ENCODE results near the gene FANCC. TPM values are rescaled to one million over a fixed set of nuclear protein-coding genes. Genes with fewer than 3 reads are reported as not detected.
A peak's percentile ranks its signal among the peaks of the same experiment; 100 is the strongest.

FANCC gene
- total RNA-seq, 1 experiment from 2014 or later, result 14.0 TPM

GRCh38 chr9:95317893-95318211 lies 343 bp upstream of the FANCC start:
- Histone ChIP-seq H3K9me2 (replicated peaks; ENCODE audit: insufficient read depth, low read length) (no peaks in the 10 kb centered on the region), H2AFZ (ENCODE audit: low read length) (peak overlapping the region; percentile 100), H3K27me3 (ENCODE audit: low read length) (no peaks in the 10 kb centered on the region), H4K20me1 (ENCODE audit: insufficient read depth, low read depth, low read length) (peaks cover 9% of the 10 kb centered on the region; the same call in 1 of the 2 replicates), H3K4me3 (ENCODE audit: low read length) (peak overlapping the region; percentile 98), H3K4me1 (ENCODE audit: low read length) (peaks cover 16% of the 10 kb centered on the region), H3K79me2 (ENCODE audit: low read length) (no peaks in the 10 kb centered on the region), H3K9me3 (ENCODE audit: low read length) (no peaks in the 10 kb centered on the region), H3K36me3 (ENCODE audit: insufficient read depth, low read length) (no peaks in the 10 kb centered on the region), H3K27ac (ENCODE audit: low read length) (no peak overlapping the region; the same call in 1 of the 2 replicates), H3K4me2 (ENCODE audit: low read depth, low read length, poor library complexity, severe bottlenecking) (peak overlapping the region; percentile 99), H3K9ac (ENCODE audit: low read length) (peak overlapping the region; percentile 98)
- DNase-seq, result no peak

GRCh38 chr9:95316794-95317118 lies 753 bp downstream of the FANCC start:
- no peaks in the 10 kb centered on the region for H3K27me3 ChIP-seq (ENCODE audit: low read length)
- peaks cover 16% of the 10 kb centered on the region for H3K4me1 ChIP-seq (ENCODE audit: low read length)
- H3K4me2 ChIP-seq (ENCODE audit: low read depth, low read length, poor library complexity, severe bottlenecking), result peak overlapping the region; percentile 99
- no peaks in the 10 kb centered on the region for H3K9me3 ChIP-seq (ENCODE audit: low read length)
- peak overlapping the region; percentile 98 for H3K4me3 ChIP-seq (ENCODE audit: low read length)
- no peaks in the 10 kb centered on the region for H3K9me2 ChIP-seq (replicated peaks; ENCODE audit: insufficient read depth, low read length)
- DNase-seq, result peak; percentile 74
- peak overlapping the region; percentile 57; the same call in 1 of the 2 replicates for H2AFZ ChIP-seq (ENCODE audit: low read length)
- H3K9ac ChIP-seq (ENCODE audit: low read length), result peak overlapping the region; percentile 98
- no peaks in the 10 kb centered on the region for H3K79me2 ChIP-seq (ENCODE audit: low read length)
- peaks cover 14% of the 10 kb centered on the region for H4K20me1 ChIP-seq (ENCODE audit: insufficient read depth, low read depth, low read length)
- no peaks in the 10 kb centered on the region for H3K36me3 ChIP-seq (ENCODE audit: insufficient read depth, low read length)
- no peak overlapping the region for H3K27ac ChIP-seq (ENCODE audit: low read length)

GRCh38 chr9:95316274-95316673 lies 1.2 kb downstream of the FANCC start:
- peak overlapping the region; percentile 57; the same call in 1 of the 2 replicates for H2AFZ ChIP-seq (ENCODE audit: low read length)
- H3K4me1 ChIP-seq (ENCODE audit: low read length), result peaks cover 16% of the 10 kb centered on the region
- H3K9ac ChIP-seq (ENCODE audit: low read length), result peak overlapping the region; percentile 98

GRCh38 chr9:95315108-95315746 lies 2.3 kb downstream of the FANCC start:
- H3K36me3 ChIP-seq (ENCODE audit: insufficient read depth, low read length), result no peaks in the 10 kb centered on the region
- H3K4me1 ChIP-seq (ENCODE audit: low read length), result peaks cover 16% of the 10 kb centered on the region
- DNase-seq, result no peak
- no peaks in the 10 kb centered on the region for H3K79me2 ChIP-seq (ENCODE audit: low read length)
- no peaks in the 10 kb centered on the region for H3K9me2 ChIP-seq (replicated peaks; ENCODE audit: insufficient read depth, low read length)
- no peak overlapping the region for H3K4me2 ChIP-seq (ENCODE audit: low read depth, low read length, poor library complexity, severe bottlenecking)
- H3K4me3 ChIP-seq (ENCODE audit: low read length), result no peak overlapping the region
- no peak overlapping the region for H2AFZ ChIP-seq (ENCODE audit: low read length)
- no peak overlapping the region for H3K9ac ChIP-seq (ENCODE audit: low read length)
- peaks cover 14% of the 10 kb centered on the region for H4K20me1 ChIP-seq (ENCODE audit: insufficient read depth, low read depth, low read length)
- H3K27ac ChIP-seq (ENCODE audit: low read length), result no peak overlapping the region
- no peaks in the 10 kb centered on the region for H3K9me3 ChIP-seq (ENCODE audit: low read length)
- H3K27me3 ChIP-seq (ENCODE audit: low read length), result no peaks in the 10 kb centered on the region

More at GRCh38 chr9:95316274-95316673, 1.2 kb downstream of the FANCC start:
- Histone ChIP-seq H3K4me3 (ENCODE audit: low read length) (peak overlapping the region; percentile 98), H4K20me1 (ENCODE audit: insufficient read depth, low read depth, low read length) (peaks cover 14% of the 10 kb centered on the region), H3K36me3 (ENCODE audit: insufficient read depth, low read length) (no peaks in the 10 kb centered on the region), H3K4me2 (ENCODE audit: low read depth, low read length, poor library complexity, severe bottlenecking) (peak overlapping the region; percentile 99), H3K9me2 (replicated peaks; ENCODE audit: insufficient read depth, low read length) (no peaks in the 10 kb centered on the region), H3K9me3 (ENCODE audit: low read length) (no peaks in the 10 kb centered on the region), H3K79me2 (ENCODE audit: low read length) (no peaks in the 10 kb centered on the region), H3K27me3 (ENCODE audit: low read length) (no peaks in the 10 kb centered on the region), H3K27ac (ENCODE audit: low read length) (no peak overlapping the region)
- DNase-seq, result no peak

GRCh38 chr9:95313010-95313498 lies 4.5 kb downstream of the FANCC start:
- Histone ChIP-seq H3K9ac (ENCODE audit: low read length) (no peak overlapping the region), H4K20me1 (ENCODE audit: insufficient read depth, low read depth, low read length) (peaks cover 25% of the 10 kb centered on the region), H3K4me2 (ENCODE audit: low read depth, low read length, poor library complexity, severe bottlenecking) (no peak overlapping the region), H3K4me1 (ENCODE audit: low read length) (peaks cover 14% of the 10 kb centered on the region), H3K27me3 (ENCODE audit: low read length) (no peaks in the 10 kb centered on the region), H3K79me2 (ENCODE audit: low read length) (no peaks in the 10 kb centered on the region), H3K9me3 (ENCODE audit: low read length) (no peaks in the 10 kb centered on the region), H3K9me2 (replicated peaks; ENCODE audit: insufficient read depth, low read length) (no peaks in the 10 kb centered on the region), H3K4me3 (ENCODE audit: low read length) (no peak overlapping the region), H3K27ac (ENCODE audit: low read length) (no peak overlapping the region), H3K36me3 (ENCODE audit: insufficient read depth, low read length) (no peaks in the 10 kb centered on the region), H2AFZ (ENCODE audit: low read length) (no peak overlapping the region)
- DNase-seq, result no peak

GRCh38 chr9:95311961-95312360 lies 5.5 kb downstream of the FANCC start:
- Histone ChIP-seq H3K79me2 (ENCODE audit: low read length) (no peaks in the 10 kb centered on the region), H3K9me3 (ENCODE audit: low read length) (no peaks in the 10 kb centered on the region), H3K9ac (ENCODE audit: low read length) (no peak overlapping the region), H3K4me2 (ENCODE audit: low read depth, low read length, poor library complexity, severe bottlenecking) (no peak overlapping the region), H3K36me3 (ENCODE audit: insufficient read depth, low read length) (no peaks in the 10 kb centered on the region), H2AFZ (ENCODE audit: low read length) (no peak overlapping the region), H3K27ac (ENCODE audit: low read length) (no peak overlapping the region), H4K20me1 (ENCODE audit: insufficient read depth, low read depth, low read length) (peaks cover 33% of the 10 kb centered on the region), H3K9me2 (replicated peaks; ENCODE audit: insufficient read depth, low read length) (no peaks in the 10 kb centered on the region), H3K27me3 (ENCODE audit: low read length) (no peaks in the 10 kb centered on the region), H3K4me1 (ENCODE audit: low read length) (peaks cover 11% of the 10 kb centered on the region), H3K4me3 (ENCODE audit: low read length) (no peak overlapping the region)
- DNase-seq, result no peak

- H3K9ac ChIP-seq (ENCODE audit: low read length), result no peak overlapping the region
- no peaks in the 10 kb centered on the region for H3K9me3 ChIP-seq (ENCODE audit: low read length)
- no peak overlapping the region for H3K27ac ChIP-seq (ENCODE audit: low read length)
- H2AFZ ChIP-seq (ENCODE audit: low read length), result no peak overlapping the region
- H3K4me1 ChIP-seq (ENCODE audit: low read length), result no peaks in the 10 kb centered on the region
- DNase-seq, result no peak
- no peaks in the 10 kb centered on the region for H3K9me2 ChIP-seq (replicated peaks; ENCODE audit: insufficient read depth, low read length)
- H3K4me3 ChIP-seq (ENCODE audit: low read length), result no peak overlapping the region
- H3K36me3 ChIP-seq (ENCODE audit: insufficient read depth, low read length), result no peaks in the 10 kb centered on the region
- H4K20me1 ChIP-seq (ENCODE audit: insufficient read depth, low read depth, low read length), result peaks cover 38% of the 10 kb centered on the region
- H3K4me2 ChIP-seq (ENCODE audit: low read depth, low read length, poor library complexity, severe bottlenecking), result no peak overlapping the region
- no peaks in the 10 kb centered on the region for H3K27me3 ChIP-seq (ENCODE audit: low read length)
- H3K79me2 ChIP-seq (ENCODE audit: low read length), result no peaks in the 10 kb centered on the region
These were observed 10.0 kb downstream of the FANCC start for GRCh38 chr9:95307538-95307937.

- Histone ChIP-seq H3K4me2 (ENCODE audit: low read depth, low read length, poor library complexity, severe bottlenecking) (no peak overlapping the region), H3K4me3 (ENCODE audit: low read length) (no peak overlapping the region), H3K9ac (ENCODE audit: low read length) (no peak overlapping the region), H3K4me1 (ENCODE audit: low read length) (no peaks in the 10 kb centered on the region), H3K27ac (ENCODE audit: low read length) (no peak overlapping the region), H2AFZ (ENCODE audit: low read length) (no peak overlapping the region), H3K79me2 (ENCODE audit: low read length) (no peaks in the 10 kb centered on the region), H3K9me2 (replicated peaks; ENCODE audit: insufficient read depth, low read length) (no peaks in the 10 kb centered on the region), H3K27me3 (ENCODE audit: low read length) (no peaks in the 10 kb centered on the region), H4K20me1 (ENCODE audit: insufficient read depth, low read depth, low read length) (peaks cover 37% of the 10 kb centered on the region), H3K36me3 (ENCODE audit: insufficient read depth, low read length) (no peaks in the 10 kb centered on the region), H3K9me3 (ENCODE audit: low read length) (no peaks in the 10 kb centered on the region)
- no peak for DNase-seq
These were observed 10.7 kb downstream of the FANCC start for GRCh38 chr9:95306819-95307218.

All from Karpas-422 (cell line).